Type B pancreatic cell (in vitro differentiated cells): ENCODE results near the gene CRB1. TPM values are rescaled to one million over a fixed set of nuclear protein-coding genes. Genes with fewer than 3 reads are reported as not detected.
A peak's percentile ranks its signal among the peaks of the same experiment; 100 is the strongest.

Experiments used
- DNase-seq: peaks from one replicate; pipeline ENCODE4 v3.0.0; 2021; ENCODE audit warnings: mixed read lengths; ENCODE audit not compliant: unreplicated experiment; ENCODE audit errors: extremely low spot score
- H3K27ac Mint-ChIP-seq: 2 replicates; pipeline ENCODE4 v1.8.0; 2021; ENCODE audit warnings: mild to moderate bottlenecking, mixed read lengths
- H3K27me3 Mint-ChIP-seq: 2 replicates; pipeline ENCODE4 v1.8.0; 2021; ENCODE audit warnings: mixed read lengths
- H3K36me3 Mint-ChIP-seq: 2 replicates; pipeline ENCODE4 v1.8.0; 2021; ENCODE audit warnings: mixed read lengths
- H3K4me1 Mint-ChIP-seq: one replicate; pipeline ENCODE4 v1.8.0; 2021; ENCODE audit warnings: mixed read lengths; ENCODE audit not compliant: unreplicated experiment
- H3K4me3 Mint-ChIP-seq: 2 replicates; pipeline ENCODE4 v1.8.0; 2021; ENCODE audit warnings: mild to moderate bottlenecking, mixed read lengths
- H3K9me3 Mint-ChIP-seq: 2 replicates; pipeline ENCODE4 v1.8.0; 2021; ENCODE audit warnings: mixed read lengths
- CTCF ChIP-seq: fragments of 200-600 bp; sonication (generic); conservative IDR thresholded peaks from 2 replicates; pipeline ENCODE4 v1.5.0; 2021; ENCODE audit warnings: antibody characterized with exemption, mild to moderate bottlenecking
- total RNA-seq: library from RNA; stranded (reverse); gene quantifications from 2 replicates; pipeline ENCODE4 v1.2.1, GENCODE V29; 2021; ENCODE audit warnings: low replicate concordance

The CRB1 gene
- total RNA-seq, 1 donor from 2014 or later, result 5.7 TPM

- no peak for TF ChIP-seq CTCF
- H3K9me3 Mint-ChIP-seq, result peaks cover 5% of the 10 kb centered on the region
- H3K27ac Mint-ChIP-seq, result no peak overlapping the region
- peaks cover 10% of the 10 kb centered on the region for H3K4me1 Mint-ChIP-seq
- H3K4me3 Mint-ChIP-seq, result no peak overlapping the region
- DNase-seq, result no peak
- peaks cover 3% of the 10 kb centered on the region for H3K36me3 Mint-ChIP-seq
- H3K27me3 Mint-ChIP-seq, result no peaks in the 10 kb centered on the region
These were observed 63.5 kb downstream of the CRB1 start for GRCh38 chr1:197331565-197331964.

- H3K27me3 Mint-ChIP-seq, result no peaks in the 10 kb centered on the region
- no peak for TF ChIP-seq CTCF
- H3K9me3 Mint-ChIP-seq, result peaks cover 5% of the 10 kb centered on the region
- peaks cover 10% of the 10 kb centered on the region for H3K4me1 Mint-ChIP-seq
- no peak for DNase-seq
- H3K4me3 Mint-ChIP-seq, result no peak overlapping the region
- peaks cover 3% of the 10 kb centered on the region for H3K36me3 Mint-ChIP-seq
- H3K27ac Mint-ChIP-seq, result peak overlapping the region; percentile 12
These were observed 65.0 kb downstream of the CRB1 start for GRCh38 chr1:197333041-197333440.

- no peak overlapping the region for H3K4me3 Mint-ChIP-seq
- H3K36me3 Mint-ChIP-seq, result peaks cover 8% of the 10 kb centered on the region
- H3K27ac Mint-ChIP-seq, result no peak overlapping the region
- H3K27me3 Mint-ChIP-seq, result no peaks in the 10 kb centered on the region
- DNase-seq, result no peak
- H3K9me3 Mint-ChIP-seq, result peaks cover 12% of the 10 kb centered on the region
- H3K4me1 Mint-ChIP-seq, result peaks cover 10% of the 10 kb centered on the region
- TF ChIP-seq CTCF, result no peak
These were observed 68.5 kb downstream of the CRB1 start for GRCh38 chr1:197336571-197336970.

GRCh38 chr1:197339106-197340060, 71.3 kb downstream of the CRB1 start:
- Mint-ChIP-seq H3K4me3 (no peak overlapping the region), H3K9me3 (peaks cover 12% of the 10 kb centered on the region), H3K4me1 (peaks cover 4% of the 10 kb centered on the region), H3K27me3 (no peaks in the 10 kb centered on the region), H3K36me3 (peaks cover 8% of the 10 kb centered on the region), H3K27ac (no peak overlapping the region)
- DNase-seq, result no peak
- no peak for TF ChIP-seq CTCF

GRCh38 chr1:197341626-197342025, 73.6 kb downstream of the CRB1 start:
- Mint-ChIP-seq H3K36me3 (peaks cover 4% of the 10 kb centered on the region), H3K4me1 (peaks cover 4% of the 10 kb centered on the region), H3K27ac (no peak overlapping the region), H3K4me3 (no peak overlapping the region), H3K27me3 (no peaks in the 10 kb centered on the region), H3K9me3 (peaks cover 7% of the 10 kb centered on the region)
- DNase-seq, result no peak
- no peak for TF ChIP-seq CTCF
